GM18858 (cell line): ENCODE measurements around the gene SLC7A9.
"Not testable (repeated sequence)": the region's sequence is repeated elsewhere in the genome, so short reads cannot be mapped to it uniquely, and the experiment has no call there.

Experiments
- ATAC-seq: cut with Tn5 transposase; IDR thresholded peaks from one replicate; pipeline ENCODE4 v1.9.1; 2021; ENCODE audit not compliant: unreplicated experiment

Gene SLC7A9

DNA sequence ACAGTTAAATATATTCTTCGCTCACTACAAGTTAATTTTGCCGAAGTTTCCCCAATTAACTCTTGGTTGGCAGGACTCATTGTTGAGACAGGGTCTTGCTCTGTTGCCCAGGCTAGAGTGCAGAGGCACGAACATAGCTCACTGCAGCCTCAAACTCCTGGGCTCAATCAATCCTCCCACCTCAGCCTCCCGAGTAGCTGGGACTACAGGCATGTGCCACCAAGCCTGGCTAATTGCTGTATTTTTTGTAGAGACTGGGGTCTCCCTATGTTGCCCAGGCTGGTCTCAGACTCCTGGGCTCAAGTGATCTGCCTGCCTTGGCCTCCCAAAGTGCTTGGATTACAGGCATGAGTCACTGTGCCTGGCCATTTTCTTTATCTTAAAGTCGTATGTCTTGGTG, 15.7 kb upstream of the SLC7A9 start:
- ATAC-seq, result not testable (repeated sequence)

DNA sequence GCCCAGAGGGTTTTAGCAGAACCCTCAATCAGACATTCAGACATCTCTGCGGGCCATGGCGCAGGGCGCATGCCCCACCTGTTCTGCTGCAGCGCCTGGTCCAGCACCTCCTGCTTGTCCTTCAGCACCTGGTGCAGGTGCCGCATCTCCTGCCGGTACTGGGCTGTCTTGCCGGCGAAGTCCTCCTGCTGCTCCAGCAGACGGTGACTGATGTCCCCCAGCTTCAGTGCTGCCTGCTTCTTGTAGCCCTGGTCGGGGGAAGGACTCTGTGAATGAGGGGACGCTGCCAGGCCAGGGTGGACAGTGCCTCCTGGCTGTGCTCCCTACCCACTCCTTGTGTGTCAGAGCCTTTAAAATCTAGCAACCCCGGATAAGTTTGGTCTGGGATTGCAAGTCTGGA, 12.2 kb upstream of the SLC7A9 start:
- no peak for ATAC-seq

DNA sequence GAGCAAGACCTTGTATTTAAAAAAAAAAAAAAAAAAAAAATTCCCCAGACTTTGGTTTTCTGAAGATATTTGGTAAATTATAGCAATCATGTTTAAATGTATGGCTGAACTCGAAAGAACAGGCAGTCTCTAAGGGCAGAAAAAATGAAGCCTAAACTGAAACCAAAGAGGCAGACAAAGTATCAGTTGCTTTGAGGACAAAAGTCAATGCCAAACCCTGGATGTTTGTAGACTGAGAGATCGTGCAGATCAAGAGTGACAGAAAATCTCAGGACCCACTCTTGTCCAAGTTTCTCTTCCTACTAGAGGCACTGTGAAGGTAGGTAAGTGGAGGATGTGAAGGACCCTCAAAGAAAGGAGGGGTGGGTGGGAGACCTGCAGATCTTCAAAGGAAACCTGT, 11.1 kb upstream of the SLC7A9 start:
- no peak for ATAC-seq

DNA sequence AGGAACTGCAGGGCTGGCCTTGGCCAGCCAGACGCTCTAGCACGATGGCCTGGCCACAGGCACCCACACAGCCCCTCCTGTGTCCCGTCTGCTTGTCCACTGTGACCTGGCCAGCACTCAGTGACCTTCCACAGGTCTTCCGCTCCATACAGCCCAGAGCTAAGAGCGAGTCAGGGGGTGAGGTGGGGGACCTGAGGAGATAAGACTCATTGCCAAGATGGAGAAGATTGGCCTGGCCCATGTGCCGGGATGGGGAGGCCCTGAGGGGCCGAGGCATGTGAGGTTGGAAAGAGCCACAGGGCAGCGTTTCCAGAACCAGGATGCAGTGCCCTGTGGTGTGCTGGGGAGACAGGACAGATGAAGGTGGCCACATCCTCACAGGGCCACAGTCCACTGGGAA, 10.2 kb upstream of the SLC7A9 start:
- no peak for ATAC-seq

DNA sequence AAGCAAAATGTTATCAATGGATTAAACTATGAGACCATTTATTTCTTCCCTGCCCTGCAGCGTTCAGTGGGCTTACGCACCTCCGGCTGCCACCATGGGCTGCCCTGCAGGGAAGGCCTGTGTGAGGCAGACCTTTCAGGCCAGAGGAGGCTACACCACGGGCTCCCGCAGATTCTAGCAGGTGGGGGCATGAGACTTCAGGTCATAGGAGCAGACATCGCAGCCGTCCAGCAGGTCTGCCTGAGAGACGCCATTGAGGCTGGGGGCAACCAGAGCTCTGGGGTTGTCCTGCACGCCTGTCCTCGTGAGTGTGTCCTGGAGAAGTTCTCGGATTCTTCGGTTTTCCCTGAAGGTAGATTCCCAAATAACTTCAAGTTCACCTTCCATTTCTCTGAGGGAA, 9.4 kb upstream of the SLC7A9 start:
- no peak for ATAC-seq

DNA sequence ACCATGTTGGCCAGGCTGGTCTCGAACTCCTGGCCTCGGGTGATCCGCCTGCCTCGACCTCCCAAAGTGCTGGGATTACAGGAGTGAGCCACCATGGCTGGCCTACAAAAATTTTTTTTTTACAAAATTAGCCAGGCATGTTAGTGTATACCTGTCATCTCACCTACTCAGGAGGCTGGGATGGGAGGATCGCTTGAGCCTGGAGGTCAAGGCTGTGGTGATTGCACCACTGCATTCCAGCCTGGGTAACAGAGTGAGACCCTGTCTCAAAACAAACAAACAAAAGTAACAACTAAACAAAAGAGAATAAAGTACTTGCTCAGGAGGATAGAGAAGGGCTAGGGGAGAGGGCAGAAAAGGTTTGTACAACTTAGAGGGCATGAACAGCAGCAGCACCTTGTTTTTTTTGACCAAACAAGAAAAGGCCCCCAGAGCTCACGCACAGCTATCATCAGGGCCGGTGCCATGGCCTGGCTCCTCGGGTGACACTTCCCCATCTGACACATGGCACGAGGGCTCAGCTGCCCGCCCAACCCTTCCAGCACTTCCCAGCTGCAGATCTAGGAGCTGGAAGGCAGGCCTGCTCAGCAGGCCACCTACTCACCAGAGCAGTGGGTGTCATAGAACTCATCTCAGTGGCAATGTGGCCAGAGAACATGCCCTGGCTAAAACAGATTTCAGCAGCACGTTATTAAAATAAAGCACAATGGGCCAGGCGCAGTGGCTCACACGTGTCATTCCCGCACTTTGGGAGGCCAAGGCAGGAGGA, 8.6 kb upstream of the SLC7A9 start:
- no peak for ATAC-seq

DNA sequence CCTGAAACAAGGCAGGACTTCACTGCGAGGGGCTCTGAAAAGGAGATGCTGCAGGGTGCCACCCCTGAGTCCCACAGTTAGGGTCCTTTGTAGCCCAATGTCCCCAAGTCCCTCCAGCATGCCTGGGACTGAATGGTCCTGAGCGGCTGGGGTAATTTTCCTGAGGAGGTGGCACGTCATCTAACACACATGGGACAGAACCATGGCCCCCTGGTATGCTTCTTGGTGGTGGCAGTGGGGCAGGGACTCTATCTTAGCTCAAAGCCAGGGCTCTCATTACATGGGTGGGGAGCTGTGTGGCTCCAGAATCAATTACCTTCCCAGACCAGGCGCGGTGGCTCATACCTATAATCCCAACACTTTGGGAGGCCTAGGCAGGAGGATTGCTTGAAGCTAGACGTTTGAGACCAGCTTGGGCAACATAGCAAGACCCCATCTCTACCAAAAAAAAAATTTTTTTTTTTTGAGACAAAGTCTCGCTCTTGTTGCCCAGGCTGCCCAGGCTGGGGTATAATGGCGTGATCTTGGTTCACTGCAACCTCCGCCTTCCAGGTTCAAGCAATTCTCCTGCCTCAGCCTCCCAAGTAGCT, 7.9 kb upstream of the SLC7A9 start:
- no peak for ATAC-seq

DNA sequence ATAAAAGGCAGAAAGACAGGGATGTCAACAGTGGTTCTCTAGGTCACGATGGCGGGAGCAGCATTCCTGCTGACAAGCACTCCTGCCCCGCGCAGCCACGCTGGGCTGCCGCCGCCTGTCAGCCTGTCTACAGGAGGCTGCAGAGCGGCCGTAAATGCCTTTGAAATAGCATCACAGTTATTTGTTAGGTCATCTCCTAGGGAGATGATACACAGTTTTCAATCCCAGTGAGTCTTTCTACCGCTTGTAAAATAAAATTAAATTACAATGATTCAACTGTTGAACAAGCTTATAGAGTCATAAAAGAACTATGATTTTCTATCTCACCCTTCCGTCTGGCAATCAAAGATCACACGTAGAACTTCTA, 7.3 kb upstream of the SLC7A9 start:
- ATAC-seq, result no peak

DNA sequence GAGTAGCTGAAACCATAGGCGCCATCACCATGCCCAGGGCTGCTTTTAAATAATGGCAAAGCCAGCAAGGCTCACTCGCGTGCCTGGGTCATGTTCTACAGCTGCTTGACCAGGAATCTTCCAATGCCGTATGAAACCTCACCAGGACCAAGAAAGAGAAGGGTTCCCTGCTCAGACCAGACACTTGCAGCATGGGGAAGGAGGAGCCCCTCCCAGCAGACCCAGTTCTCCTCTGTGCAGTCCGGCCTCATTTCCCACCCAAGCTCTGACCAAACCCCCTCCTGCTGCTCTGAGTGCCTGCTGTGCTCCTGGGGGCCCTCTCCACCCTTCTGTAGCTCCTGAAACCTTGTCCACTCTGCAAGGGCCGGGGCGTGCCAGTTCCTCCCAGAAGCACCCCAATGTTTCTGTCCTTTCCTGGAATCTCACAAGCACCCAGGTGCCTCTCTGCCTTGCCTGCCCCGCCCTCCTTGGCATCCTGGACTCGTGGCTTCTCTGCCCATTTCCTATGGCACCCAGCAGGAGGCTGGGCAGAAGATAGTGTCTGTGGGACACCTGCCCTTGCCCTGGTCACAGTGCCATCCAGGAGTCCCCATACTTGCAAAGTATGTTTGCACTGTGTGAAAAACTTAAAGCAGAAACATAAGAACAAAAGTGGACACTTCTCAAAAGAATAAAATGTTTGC, 6.8 kb upstream of the SLC7A9 start:
- no peak for ATAC-seq

DNA sequence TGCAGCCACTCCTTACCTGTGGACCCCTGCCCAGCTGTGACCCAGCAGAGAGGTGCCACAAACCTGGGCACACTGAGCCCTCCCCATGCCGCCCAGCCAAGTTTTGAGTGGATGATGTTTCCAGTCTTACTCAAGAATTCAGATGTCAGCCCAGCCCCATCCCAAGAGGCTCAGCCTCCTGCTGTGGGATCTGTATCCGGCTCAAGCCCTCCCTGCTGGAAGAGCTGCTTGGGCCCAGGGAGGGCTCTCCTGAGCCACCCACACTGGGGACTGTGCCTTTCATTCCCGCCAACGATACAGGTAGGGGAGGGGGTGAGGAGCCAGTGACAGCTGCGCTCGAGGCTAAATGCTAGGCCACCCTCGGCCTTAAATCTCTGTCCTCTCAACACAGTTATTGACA, 5.9 kb upstream of the SLC7A9 start:
- ATAC-seq, result no peak

DNA sequence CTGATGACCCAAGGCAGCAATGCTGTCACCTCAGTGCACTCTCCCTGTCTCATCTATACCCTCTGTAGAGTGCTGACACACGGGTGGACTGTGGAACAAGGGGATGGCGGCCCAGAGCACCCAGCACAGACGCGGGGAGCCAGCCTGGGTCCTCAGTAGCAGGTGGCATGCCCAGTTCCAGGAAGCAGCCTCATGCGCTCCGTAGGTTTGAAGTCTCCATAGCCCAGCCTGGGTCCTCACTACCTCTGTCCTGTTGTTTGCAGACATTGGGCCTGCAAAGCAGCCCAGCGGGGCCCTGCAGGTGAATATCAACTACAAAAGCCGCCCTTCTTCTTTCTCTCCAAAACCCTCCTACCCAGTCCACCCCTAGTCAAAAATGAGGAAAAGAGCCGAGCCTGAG, 5.0 kb upstream of the SLC7A9 start:
- no peak for ATAC-seq

DNA sequence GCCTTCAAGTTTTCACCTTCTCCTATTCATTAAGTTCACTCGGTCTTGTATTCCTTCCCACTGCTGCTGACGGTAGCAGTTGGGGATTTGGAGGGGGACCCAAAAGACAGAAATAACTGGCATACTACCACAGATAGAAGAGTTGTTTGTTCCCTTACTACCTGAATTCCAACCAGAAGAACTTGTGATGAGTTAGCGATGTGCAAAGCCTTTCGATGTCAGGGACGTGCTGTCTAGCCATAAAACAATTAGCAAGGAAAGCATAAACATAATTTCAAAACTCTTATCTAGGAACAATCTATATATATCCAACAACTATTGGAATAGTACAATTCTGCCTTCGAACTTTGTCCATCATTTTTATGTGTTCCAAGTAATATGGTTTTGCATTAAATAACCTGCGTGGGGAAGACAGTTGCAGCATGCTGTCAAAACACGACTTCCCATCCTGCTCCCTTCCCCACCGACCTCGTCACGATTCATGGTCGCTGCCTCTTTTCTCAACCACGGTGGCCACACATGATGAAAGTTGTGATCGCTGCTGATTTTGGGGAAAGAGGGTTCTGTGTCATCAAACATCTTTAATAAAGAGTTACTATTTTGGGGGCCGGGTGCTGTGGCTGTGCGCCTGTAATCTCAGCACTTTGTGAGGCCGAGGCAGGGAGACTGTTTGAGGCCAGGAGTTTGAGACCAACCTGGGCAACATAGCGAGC, 3.8 kb upstream of the SLC7A9 start:
- ATAC-seq, result no peak

DNA sequence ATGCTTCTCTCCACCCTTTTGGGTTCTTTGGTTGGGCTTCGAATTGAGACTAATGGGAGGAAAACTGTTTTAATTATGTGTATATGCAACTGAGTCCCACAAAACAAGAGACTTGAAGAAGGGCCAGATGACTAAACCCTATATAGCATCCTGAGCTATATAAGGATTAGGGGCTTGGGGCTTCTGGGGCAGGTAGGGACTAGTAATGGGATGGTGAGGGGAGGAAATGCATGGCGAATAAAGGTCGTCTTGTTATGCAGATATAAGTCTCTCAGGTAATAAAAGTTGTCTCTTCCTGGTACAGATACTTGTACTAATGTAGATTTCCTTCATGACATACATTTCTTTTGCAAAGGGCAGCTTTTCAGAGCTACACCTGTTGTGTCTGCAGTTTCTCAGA, 2.8 kb upstream of the SLC7A9 start:
- ATAC-seq, result no peak

DNA sequence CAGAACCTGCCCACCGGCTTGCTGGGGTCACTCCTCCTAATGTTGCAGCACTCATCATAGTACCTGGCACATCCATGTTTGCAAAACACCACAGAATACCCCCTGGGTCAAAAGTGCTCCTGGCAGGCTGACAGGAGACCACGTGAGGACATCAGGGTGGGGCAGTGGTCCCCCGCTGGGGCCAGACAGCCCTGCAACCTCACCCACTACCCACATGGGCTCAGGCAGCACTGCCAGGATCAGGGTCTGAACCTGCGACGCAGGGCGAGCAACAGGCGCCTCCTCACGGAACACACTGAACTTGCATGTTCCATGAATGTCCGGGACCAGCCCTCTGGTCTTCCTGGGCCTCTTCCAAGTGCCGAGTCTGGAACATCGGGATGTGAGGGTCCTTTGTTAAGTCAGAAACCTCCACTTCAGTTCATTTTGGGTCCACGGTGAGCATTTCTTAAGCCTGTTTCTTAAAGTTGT, 1.4 kb upstream of the SLC7A9 start:
- ATAC-seq, result no peak

DNA sequence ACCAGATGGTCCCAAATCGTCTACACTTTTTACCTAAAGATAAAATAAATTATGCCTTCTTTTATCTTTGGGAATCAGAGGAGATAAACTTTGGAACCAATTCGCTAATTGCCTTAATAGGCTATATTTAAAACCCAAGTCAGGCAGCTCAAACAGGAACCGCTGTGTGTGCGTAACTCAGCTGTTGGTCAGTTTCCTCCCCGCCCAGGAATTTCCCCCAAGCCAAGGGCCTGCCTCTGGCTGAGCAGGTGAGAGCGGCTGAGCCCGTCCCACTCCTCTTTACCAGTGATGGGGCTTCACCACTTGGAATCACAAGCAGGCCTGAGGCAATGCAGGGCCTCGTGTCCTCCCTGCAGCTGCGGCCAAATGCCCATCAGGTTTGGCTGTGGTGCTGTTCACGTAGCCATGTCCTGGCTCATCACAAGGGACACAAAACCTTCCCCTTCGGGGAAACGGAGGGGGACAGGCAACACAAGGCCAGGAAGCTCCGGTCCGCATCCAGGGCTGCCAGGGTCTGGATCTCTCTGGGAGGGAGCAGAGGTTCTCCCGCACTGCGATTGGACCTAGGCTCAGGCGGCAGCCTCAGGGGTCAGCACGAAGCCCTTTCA, 503 bp upstream of the SLC7A9 start:
- ATAC-seq, result no peak

DNA sequence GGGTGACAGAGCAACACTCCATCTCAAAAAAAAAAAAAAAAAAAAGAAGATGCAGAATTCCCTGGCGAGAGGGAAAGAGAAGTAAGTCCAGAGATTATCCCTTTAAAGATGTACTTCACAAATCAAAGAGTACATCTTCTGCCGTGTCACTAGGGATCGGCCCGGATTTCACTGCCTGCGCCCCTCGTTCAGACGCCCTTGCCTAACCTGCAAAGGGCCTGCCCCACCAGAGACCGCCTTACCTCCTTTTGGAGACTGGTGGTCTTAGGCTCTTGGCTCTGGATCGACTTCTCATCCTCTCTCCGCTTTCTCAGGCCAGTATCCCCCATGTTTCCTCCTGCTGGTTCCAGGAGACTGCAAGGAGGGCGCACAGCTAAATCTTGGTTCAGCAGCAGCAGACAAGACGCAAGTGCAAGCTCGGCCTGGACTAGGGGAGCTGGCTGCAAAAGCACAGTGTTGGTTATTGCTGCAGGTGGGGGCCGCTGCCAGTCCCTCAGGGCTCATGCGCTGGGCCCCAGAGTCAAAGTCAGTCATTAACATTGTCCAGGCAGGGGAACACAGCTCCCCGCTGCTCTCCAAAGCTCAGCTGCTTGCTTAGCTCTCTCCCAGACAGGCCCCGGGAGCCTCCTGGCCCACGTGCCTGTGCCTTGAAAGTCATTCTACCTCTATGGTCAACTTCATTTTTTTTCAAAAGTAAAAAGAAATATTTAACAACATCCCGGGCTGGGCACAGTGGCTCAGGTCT, 1.2 kb downstream of the SLC7A9 start:
- no peak for ATAC-seq

DNA sequence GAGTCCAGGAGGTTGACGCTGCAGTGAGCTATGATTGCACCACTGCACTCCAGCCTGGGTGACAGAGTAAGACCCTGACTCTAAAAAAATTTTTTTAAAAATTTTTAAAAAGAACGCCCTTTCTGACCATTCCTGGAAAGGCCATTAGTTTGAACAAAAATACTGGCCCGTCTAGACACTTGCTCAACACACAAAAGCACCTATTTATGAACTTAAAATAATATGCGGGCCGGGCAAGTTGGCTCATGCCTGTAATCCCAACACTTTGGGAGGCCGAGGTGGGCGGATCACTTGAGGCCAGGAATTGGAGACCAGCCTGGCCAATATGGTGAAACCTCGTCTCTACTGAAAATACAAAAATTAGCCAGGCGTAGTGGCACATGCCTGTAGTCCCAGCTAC, 2.1 kb downstream of the SLC7A9 start:
- not testable (repeated sequence) for ATAC-seq

DNA sequence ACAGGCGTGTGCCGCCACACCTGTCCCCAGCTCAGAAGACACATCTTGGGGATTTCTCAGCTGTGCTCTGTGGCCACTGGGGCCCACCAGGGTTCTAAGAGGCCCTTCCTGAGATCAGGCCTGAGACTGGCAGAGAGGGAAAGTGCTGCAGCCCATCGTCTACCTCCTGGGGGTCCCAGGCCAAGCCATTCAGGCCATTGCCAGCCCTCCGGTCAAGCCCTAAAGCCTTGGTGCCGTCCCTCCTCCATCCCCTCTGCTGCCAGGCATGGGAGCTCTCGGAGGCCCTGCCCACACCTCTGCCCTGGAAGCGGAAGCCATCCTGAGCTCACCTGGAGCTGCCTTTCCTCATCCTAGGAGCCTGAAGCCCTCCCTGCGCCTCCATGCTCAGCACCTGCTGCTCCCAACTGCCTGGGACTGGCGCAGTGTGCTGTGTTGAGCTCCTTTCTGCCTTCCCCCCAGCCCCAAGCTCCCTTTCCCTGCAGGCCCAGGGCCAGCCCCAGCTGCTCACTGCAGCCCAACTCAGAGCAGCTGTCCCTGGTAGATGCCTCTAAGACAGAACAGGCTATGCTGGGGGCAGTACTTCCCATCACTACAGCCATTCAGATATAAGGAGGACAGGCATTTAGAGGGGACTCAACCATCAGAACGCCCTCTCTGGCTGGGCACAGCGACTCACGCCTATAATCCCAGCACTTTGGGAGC, 2.9 kb downstream of the SLC7A9 start:
- no peak for ATAC-seq

DNA sequence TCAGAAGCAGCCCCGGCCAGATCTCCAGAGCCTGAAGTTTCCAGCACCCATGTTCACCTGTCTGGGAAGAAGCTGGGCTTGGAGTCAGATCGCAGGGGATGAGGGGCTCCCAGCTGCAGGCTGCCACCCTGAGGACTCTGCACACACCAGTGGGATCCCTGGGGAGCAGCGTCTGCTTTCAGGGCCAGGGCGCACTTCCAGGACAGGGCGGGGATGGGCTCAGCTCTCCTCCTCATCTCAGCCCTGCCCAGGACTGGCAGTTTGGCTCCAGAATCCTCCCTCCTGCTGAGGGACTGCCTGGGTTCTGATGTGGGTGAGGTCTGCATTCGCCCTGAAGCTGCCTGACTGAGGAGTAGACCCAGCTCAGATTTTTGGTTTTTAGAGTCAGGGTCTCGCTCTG, 3.5 kb downstream of the SLC7A9 start:
- no peak for ATAC-seq

DNA sequence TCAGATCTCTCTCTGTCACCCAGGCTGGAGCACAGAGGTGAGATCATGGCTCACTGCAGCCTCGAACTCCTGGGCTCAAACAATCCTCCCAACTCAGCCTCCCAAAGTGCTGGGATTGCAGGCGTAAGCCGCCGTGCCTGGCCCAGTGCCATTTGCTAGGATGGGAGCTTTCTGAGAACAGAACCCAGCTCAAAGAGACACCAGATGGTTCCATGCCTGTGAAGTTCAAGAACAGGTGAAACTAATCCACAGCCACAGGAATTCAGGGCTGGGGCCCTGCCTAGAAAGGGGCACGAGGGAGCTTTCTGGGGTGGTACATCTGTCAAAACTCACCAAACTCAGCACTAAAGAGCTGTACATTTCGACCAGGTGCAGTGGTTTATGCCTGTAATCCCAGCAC, 4.2 kb downstream of the SLC7A9 start:
- ATAC-seq, result no peak
